ENCODE data around the gene ZNF775. TPM values are rescaled to one million over a fixed set of nuclear protein-coding genes. Genes with fewer than 3 reads are reported as not detected.

ZNF775 gene
- total and polyA plus RNA-seq, 4 experiments from 2014 or later = 0.67 to 7.6 (median 4.9) TPM

DNA sequence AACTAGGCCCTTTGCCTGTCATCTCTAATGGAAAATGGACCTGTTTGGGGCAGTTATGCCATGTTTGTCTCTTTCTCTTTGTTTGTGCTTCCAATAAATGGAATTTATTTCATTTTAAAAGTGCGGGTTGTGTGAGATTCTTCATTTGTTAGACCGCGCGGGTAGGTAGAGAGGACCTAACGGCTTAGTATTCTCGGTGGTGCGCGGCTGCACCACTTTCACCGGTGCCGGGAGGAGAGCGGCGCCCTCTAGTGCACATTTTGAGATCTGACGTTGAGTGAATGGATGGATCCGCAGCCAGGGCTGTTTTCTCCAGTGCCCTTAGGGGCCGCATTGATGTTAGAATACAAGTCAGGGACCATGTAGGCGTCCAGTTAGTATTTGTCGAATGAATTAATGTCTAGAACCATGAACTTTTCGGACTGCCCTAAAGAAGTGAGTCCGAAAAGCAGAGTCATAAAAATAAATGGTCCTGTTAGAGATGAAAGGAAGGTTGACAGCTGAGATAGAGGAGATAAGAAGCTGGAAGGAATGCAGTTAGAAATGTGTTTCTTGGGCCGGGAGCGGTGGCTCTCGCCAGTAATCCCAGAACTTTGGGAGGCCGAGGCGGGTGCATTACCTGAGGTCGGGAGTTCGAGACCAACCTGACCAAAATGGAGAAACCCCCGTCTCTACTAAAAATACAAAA, 42.0 kb downstream of the ZNF775 start:
- intact Hi-C loops (cut with micrococcal nuclease) = loop anchor here (1.0 to 2.0 kb wide), 5 partner anchors 15 to 336 kb away; partner anchors contain the start of gene ZNF775

DNA sequence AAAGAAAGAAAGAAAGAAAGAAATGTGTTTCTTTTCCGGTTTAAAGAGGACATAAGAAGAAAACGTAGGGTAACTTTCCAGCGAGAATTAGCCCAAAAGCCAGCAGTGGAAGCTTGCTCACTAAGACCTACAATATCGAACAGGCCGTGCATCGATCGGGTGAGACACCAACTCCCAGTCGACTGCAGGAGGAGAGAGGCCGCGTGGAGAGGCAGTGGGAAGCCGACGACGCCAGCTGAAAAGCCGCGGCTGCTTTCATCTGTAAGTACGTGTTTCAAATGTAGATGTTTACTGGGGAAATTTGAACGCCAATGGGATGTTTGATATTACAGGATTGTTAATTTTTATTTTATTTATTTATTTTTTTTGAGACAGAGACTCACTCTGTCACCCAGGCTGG, 42.7 kb downstream of the ZNF775 start:
- POLR2A ChIA-PET (ENCODE audit: partially characterized antibody) = interaction anchor here (0.7 to 1.4 kb wide), 2 partner anchors 10 to 15 kb away, joined by 3 to 4 read pairs; no protein-coding TSS in a partner anchor
- Mint-ChIP-seq H3K27me3 (no peaks in the 10 kb centered on the region), H3K4me3 (no peak overlapping the region), H3K36me3 (no peaks in the 10 kb centered on the region), H3K9me3 (no peaks in the 10 kb centered on the region), H3K4me1 (peaks cover 5 to 8% (median 6%) of the 10 kb centered on the region in 4 donors), H3K27ac (no peak overlapping the region)
- intact Hi-C loops (cut with micrococcal nuclease) = loop anchor here (1.0 to 2.0 kb wide), 5 partner anchors 16 to 335 kb away; partner anchors contain the start of gene ZNF775
- peaks cover 10% of the 10 kb centered on the region for H3K4me1 ChIP-seq (ENCODE audit: insufficient read depth, low read length)
- no peak overlapping the region for H3K4me3 ChIP-seq (ENCODE audit: low read length in 2 of 2)
- DNase-seq = no peak
- H3K27me3 ChIP-seq (ENCODE audit: insufficient read depth, low read length) = no peaks in the 10 kb centered on the region
- H3K36me3 ChIP-seq (ENCODE audit: insufficient read depth, low read length) = no peaks in the 10 kb centered on the region
- H3K9me3 ChIP-seq (ENCODE audit: control insufficient read depth in 1 of 2, low read length in 2 of 2) = no peaks in the 10 kb centered on the region
- no peak overlapping the region for H3K27ac ChIP-seq (ENCODE audit: low read depth, low read length)
- CTCF ChIA-PET (ENCODE audit: partially characterized antibody) = interaction anchor here (1.0 to 2.6 kb wide), 10 partner anchors 8 to 418 kb away, joined by 3 to 28 read pairs (median 3); no protein-coding TSS in a partner anchor

More for the DNA sequence above, 42.0 kb downstream of the ZNF775 start:
- peak; percentile 77 to 84 (median 81) for DNase-seq
- no peaks in the 10 kb centered on the region for H3K9me3 Mint-ChIP-seq
- no peaks in the 10 kb centered on the region for H3K27me3 ChIP-seq (ENCODE audit: insufficient read depth, low read length)
- H3K4me1 ChIP-seq (ENCODE audit: insufficient read depth, low read length) = peaks cover 10% of the 10 kb centered on the region
- POLR2A ChIA-PET (ENCODE audit: partially characterized antibody) = interaction anchor here (1.4 kb wide), 1 partner anchor 14 kb away, joined by 3 read pairs; no protein-coding TSS in a partner anchor
- no peak overlapping the region for H3K4me3 ChIP-seq (ENCODE audit: low read length in 2 of 2)
- H3K9me3 ChIP-seq (ENCODE audit: control insufficient read depth in 1 of 2, low read length in 2 of 2) = no peaks in the 10 kb centered on the region
- H3K36me3 Mint-ChIP-seq = no peaks in the 10 kb centered on the region
- H3K27me3 Mint-ChIP-seq = no peaks in the 10 kb centered on the region
- H3K4me3 Mint-ChIP-seq = peak overlapping the region; percentile 9 to 71 (median 54)
- no peak overlapping the region for H3K27ac ChIP-seq (ENCODE audit: low read depth, low read length)
- H3K36me3 ChIP-seq (ENCODE audit: insufficient read depth, low read length) = no peaks in the 10 kb centered on the region
- CTCF ChIA-PET (ENCODE audit: partially characterized antibody) = interaction anchor here (1.0 to 2.6 kb wide), 9 partner anchors 8 to 418 kb away, joined by 3 to 28 read pairs (median 3); no protein-coding TSS in a partner anchor
- H3K27ac Mint-ChIP-seq = peak overlapping the region in 5 of 7 donors; percentile 1 to 69 (median 10)
- peaks cover 5 to 8% (median 6%) of the 10 kb centered on the region in 4 donors for H3K4me1 Mint-ChIP-seq

DNA sequence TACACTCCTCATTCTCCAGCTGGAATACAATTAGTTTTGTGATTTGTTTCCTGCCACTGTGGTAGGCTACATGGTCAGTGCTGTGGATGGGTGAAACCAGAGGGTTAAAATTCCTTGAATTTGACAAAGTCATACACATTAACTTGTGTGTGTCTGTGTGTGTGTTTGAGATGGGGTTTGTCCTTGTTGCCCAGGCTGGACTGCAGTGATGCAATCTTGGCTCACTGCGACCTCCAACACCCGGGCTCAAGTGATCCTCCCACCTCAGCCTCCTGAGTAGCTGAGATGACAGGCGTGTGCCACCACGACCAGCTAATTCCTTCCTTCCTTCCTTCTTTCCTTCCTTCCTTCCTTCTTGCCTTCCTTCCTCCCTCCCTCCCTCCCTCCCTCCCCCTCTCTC, 46.5 kb downstream of the ZNF775 start:
- H3K4me3 Mint-ChIP-seq = no peak overlapping the region
- H3K9me3 Mint-ChIP-seq = no peaks in the 10 kb centered on the region
- POLR2A ChIA-PET (ENCODE audit: partially characterized antibody) = no interaction called here
- Histone ChIP-seq H3K36me3 (ENCODE audit: insufficient read depth, low read length) (no peaks in the 10 kb centered on the region), H3K27me3 (ENCODE audit: insufficient read depth, low read length) (no peaks in the 10 kb centered on the region), H3K27ac (ENCODE audit: low read depth, low read length) (no peak overlapping the region), H3K4me1 (ENCODE audit: insufficient read depth, low read length) (peaks cover 7% of the 10 kb centered on the region), H3K9me3 (ENCODE audit: control insufficient read depth in 1 of 2, low read length in 2 of 2) (no peaks in the 10 kb centered on the region), H3K4me3 (ENCODE audit: low read length in 2 of 2) (no peak overlapping the region)
- H3K27me3 Mint-ChIP-seq = no peaks in the 10 kb centered on the region
- CTCF ChIA-PET (ENCODE audit: partially characterized antibody) = interaction anchor here (0.6 kb wide), 1 partner anchor 346 kb away, joined by 3 read pairs; no protein-coding TSS in a partner anchor
- intact Hi-C loops (cut with micrococcal nuclease) = no loop called here
- H3K27ac Mint-ChIP-seq = no peak overlapping the region
- H3K4me1 Mint-ChIP-seq = peaks cover 5 to 11% (median 6%) of the 10 kb centered on the region in 4 donors
- no peaks in the 10 kb centered on the region for H3K36me3 Mint-ChIP-seq
- no peak for DNase-seq

DNA sequence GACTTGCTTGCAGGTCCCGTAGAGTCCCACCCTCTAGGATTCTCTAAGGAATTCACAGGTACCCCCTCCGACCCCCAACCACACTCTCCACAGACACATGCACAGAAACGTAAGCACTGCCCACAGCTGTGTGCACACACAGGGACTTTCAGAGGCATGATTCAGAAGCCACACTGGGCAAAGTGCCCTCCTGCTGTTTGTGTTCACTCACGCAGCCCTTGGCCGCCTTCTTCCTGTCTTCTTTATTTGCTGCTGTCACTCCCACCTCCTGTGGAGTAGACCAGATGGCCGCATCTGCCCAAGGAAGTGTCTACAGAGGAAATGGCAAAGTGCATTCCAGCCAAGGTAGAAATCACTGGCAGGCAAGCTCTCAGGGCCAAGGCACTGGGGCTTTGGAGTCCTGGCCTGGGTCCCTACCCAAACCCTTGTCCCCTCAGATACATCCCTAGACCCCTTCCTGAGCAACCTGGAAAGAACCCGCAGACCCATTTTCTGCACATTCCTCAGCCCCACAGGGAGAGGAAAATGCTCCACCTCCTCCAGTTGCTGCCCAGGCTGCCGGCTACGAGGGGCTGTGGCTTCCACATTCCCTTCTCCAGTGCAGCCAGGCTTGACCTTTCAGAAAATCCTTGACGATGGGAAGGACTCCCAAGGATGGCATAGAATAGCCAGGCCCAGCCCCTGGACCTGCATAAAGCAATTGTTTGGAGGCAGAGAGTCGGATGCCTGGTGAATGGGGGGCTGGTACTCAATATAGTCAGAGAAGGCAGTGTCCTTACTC, 49.7 kb downstream of the ZNF775 start:
- no peak for DNase-seq
- H3K27ac Mint-ChIP-seq = no peak overlapping the region
- no peak overlapping the region for H3K4me3 Mint-ChIP-seq
- H3K36me3 Mint-ChIP-seq = no peaks in the 10 kb centered on the region
- ChIA-PET CTCF (ENCODE audit: partially characterized antibody) (interaction anchor here (1.0 to 1.1 kb wide), 2 partner anchors 7 to 10 kb away, joined by 3 to 4 read pairs; no protein-coding TSS in a partner anchor), POLR2A (ENCODE audit: partially characterized antibody) (interaction anchor here (0.6 kb wide), 1 partner anchor 38 kb away, joined by 3 read pairs; no protein-coding TSS in a partner anchor)
- Histone ChIP-seq H3K4me1 (ENCODE audit: insufficient read depth, low read length) (no peaks in the 10 kb centered on the region), H3K27me3 (ENCODE audit: insufficient read depth, low read length) (no peaks in the 10 kb centered on the region), H3K4me3 (ENCODE audit: low read length in 2 of 2) (no peak overlapping the region), H3K27ac (ENCODE audit: low read depth, low read length) (no peak overlapping the region), H3K9me3 (ENCODE audit: control insufficient read depth in 1 of 2, low read length in 2 of 2) (no peaks in the 10 kb centered on the region), H3K36me3 (ENCODE audit: insufficient read depth, low read length) (no peaks in the 10 kb centered on the region)
- H3K4me1 Mint-ChIP-seq = peaks cover 2 to 20% (median 10%) of the 10 kb centered on the region in 4 donors
- peaks cover 0 to 3% of the 10 kb centered on the region in 2 donors for H3K27me3 Mint-ChIP-seq
- intact Hi-C loops (cut with micrococcal nuclease) = no loop called here
- H3K9me3 Mint-ChIP-seq = no peaks in the 10 kb centered on the region

DNA sequence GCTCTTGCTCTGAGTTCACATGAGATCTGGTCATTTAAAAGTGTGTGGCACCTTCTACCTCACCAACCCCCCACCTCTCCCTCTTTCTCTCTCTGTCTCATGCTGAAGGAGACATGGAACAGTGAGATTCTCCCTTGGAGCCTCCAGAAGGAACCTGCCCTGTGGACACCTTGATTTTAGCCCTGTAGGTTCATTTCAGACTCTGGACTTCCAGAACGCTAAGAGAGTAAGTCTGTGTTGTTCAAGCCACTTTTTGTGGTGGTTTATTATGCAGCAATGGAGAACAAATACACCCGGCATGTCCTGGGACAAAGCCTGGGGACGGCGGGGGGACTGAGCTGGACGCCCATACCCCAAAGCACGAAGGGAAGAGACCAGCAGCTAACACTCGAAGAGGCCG, 50.6 kb downstream of the ZNF775 start:
- H3K4me3 Mint-ChIP-seq = no peak overlapping the region
- no peak overlapping the region for H3K27ac ChIP-seq (ENCODE audit: low read depth, low read length)
- H3K4me1 Mint-ChIP-seq = peaks cover 2 to 20% (median 10%) of the 10 kb centered on the region in 4 donors
- H3K4me1 ChIP-seq (ENCODE audit: insufficient read depth, low read length) = no peaks in the 10 kb centered on the region
- ChIA-PET POLR2A (ENCODE audit: partially characterized antibody) (no interaction called here), CTCF (ENCODE audit: partially characterized antibody) (interaction anchor here (1.0 to 1.1 kb wide), 2 partner anchors 8 to 9 kb away, joined by 3 to 4 read pairs; no protein-coding TSS in a partner anchor)
- no peak for DNase-seq
- H3K27me3 Mint-ChIP-seq = peaks cover 0 to 3% of the 10 kb centered on the region in 2 donors
- H3K4me3 ChIP-seq (ENCODE audit: low read length in 2 of 2) = no peak overlapping the region
- H3K27ac Mint-ChIP-seq = peak overlapping the region in 1 of 7 donors; percentile 41
- H3K9me3 Mint-ChIP-seq = no peaks in the 10 kb centered on the region
- H3K36me3 ChIP-seq (ENCODE audit: insufficient read depth, low read length) = no peaks in the 10 kb centered on the region
- H3K36me3 Mint-ChIP-seq = no peaks in the 10 kb centered on the region
- no peaks in the 10 kb centered on the region for H3K9me3 ChIP-seq (ENCODE audit: control insufficient read depth in 1 of 2, low read length in 2 of 2)
- intact Hi-C loops (cut with micrococcal nuclease) = no loop called here
- H3K27me3 ChIP-seq (ENCODE audit: insufficient read depth, low read length) = no peaks in the 10 kb centered on the region

DNA sequence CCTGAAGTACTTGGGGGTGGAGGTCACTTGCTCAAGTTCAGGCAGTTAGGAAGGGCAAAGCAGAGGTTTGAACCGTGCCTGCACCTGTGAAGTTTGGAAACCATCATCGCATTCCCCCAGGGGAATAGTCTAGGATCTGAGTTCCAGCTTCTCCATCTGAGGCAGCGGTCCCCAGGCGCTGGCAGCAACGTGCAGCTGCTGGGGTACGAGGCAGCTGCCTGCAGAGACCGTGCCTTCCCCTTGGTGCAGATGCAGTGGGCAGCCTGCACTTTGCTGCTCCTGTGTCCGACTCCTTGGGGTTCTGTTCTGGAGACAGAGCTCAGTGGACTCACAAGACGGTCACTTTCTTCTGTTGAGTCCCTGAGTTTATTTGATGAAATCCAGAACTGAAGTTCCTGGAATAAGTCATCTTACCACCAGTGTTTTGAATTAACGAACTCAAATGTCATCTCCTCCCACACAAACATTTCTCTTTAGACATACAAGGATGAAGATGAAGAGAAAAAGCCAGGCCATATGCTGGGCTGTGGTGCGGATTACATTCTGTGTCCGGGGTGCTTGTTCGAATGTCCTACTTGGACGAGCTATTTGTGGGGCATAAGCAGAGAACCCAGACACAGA, 51.4 kb downstream of the ZNF775 start:
- H3K36me3 Mint-ChIP-seq = no peaks in the 10 kb centered on the region
- CTCF ChIA-PET (ENCODE audit: partially characterized antibody) = interaction anchor here (1.0 to 1.6 kb wide), 2 partner anchors 9 to 25 kb away, joined by 4 read pairs; a partner anchor contains a TSS

More for the DNA sequence above, 51.4 kb downstream of the ZNF775 start:
- no peak overlapping the region for H3K4me3 Mint-ChIP-seq
- intact Hi-C loops (cut with micrococcal nuclease) = no loop called here
- no peak overlapping the region for H3K27ac Mint-ChIP-seq
- peaks cover 0 to 3% of the 10 kb centered on the region in 2 donors for H3K27me3 Mint-ChIP-seq
- no peaks in the 10 kb centered on the region for H3K9me3 Mint-ChIP-seq
- H3K27ac ChIP-seq (ENCODE audit: low read depth, low read length) = no peak overlapping the region
- H3K4me1 ChIP-seq (ENCODE audit: insufficient read depth, low read length) = no peaks in the 10 kb centered on the region
- H3K4me1 Mint-ChIP-seq = peaks cover 3 to 20% (median 10%) of the 10 kb centered on the region in 4 donors
- POLR2A ChIA-PET (ENCODE audit: partially characterized antibody) = no interaction called here
- no peaks in the 10 kb centered on the region for H3K27me3 ChIP-seq (ENCODE audit: insufficient read depth, low read length)
- H3K36me3 ChIP-seq (ENCODE audit: insufficient read depth, low read length) = no peaks in the 10 kb centered on the region
- H3K9me3 ChIP-seq (ENCODE audit: control insufficient read depth in 1 of 2, low read length in 2 of 2) = no peaks in the 10 kb centered on the region
- DNase-seq = no peak
- H3K4me3 ChIP-seq (ENCODE audit: low read length in 2 of 2) = no peak overlapping the region

All from CD4-positive, alpha-beta memory T cell (primary cell).